Ascending aorta (tissue), 2 donors: Measurements from ENCODE around the gene CACNA1H. TPM values are rescaled to one million over a fixed set of nuclear protein-coding genes. Genes with fewer than 3 reads are reported as not detected.

Experiments used
- DNase-seq, 2 donors: peaks; one replicate each; pipeline ENCODE4 v3.0.0-alpha.2; 2019; ENCODE audit warnings: low spot score in 2 of 2
- H3K27ac ChIP-seq, 2 donors: fragments of 200-600 bp; sonication (generic); one replicate each; pipeline ENCODE4 v1.5.1; 2016 to 2017; ENCODE audit warnings: mild to moderate bottlenecking in 1 of 2
- H3K27me3 ChIP-seq: fragments of 200-600 bp; sonication (generic); one replicate; pipeline ENCODE4 v1.5.1; 2017
- H3K36me3 ChIP-seq, 2 donors: fragments of 200-600 bp; sonication (generic); one replicate each; pipeline ENCODE4 v1.5.1; 2016
- H3K4me1 ChIP-seq, 2 donors: fragments of 200-600 bp; sonication (generic); one replicate each; pipeline ENCODE4 v1.5.1; 2016 to 2017; ENCODE audit warnings: mild to moderate bottlenecking in 1 of 2
- H3K4me3 ChIP-seq, 2 donors: fragments of 200-600 bp; sonication (generic); one replicate each; pipeline ENCODE4 v1.5.1; 2016 to 2017; ENCODE audit warnings: mild to moderate bottlenecking in 1 of 2
- H3K9me3 ChIP-seq, 2 donors: fragments of 200-600 bp; sonication (generic); one replicate each; pipeline ENCODE4 v1.5.1; 2016
- CTCF ChIP-seq, 3 experiments: fragments of 200-600 bp in 2 of 3; fragments of 450-650 bp in 1 of 3; sonication (generic) in 2 of 3; IDR thresholded peaks; one replicate each; pipeline ENCODE4 v1.5.1; 2016 to 2019; ENCODE audit warnings: antibody characterized with exemption in 3 of 3, mild to moderate bottlenecking in 1 of 3, moderate library complexity in 1 of 3
- intact Hi-C: fragments of 100-400 bp; cut with DNase I; formaldehyde crosslinking; loops from one replicate; pipeline ENCODE4 v1.15.1; 2023
- total RNA-seq: library from RNA; depleted of rRNA; stranded (reverse); fragments of >200 nt; gene quantifications from one replicate; pipeline ENCODE4 v1.1.0, GENCODE V29; 2016

CACNA1H gene
- total RNA-seq, 1 donor from 2014 or later = 57.5 TPM

- Histone ChIP-seq H3K27ac (no peak overlapping the region), H3K4me1 (peaks cover 0 to 7% of the 10 kb centered on the region in 2 donors), H3K27me3 (peaks cover 14% of the 10 kb centered on the region), H3K4me3 (no peak overlapping the region), H3K36me3 (no peaks in the 10 kb centered on the region), H3K9me3 (no peaks in the 10 kb centered on the region)
- intact Hi-C loops = no loop called here
- no peak for TF ChIP-seq CTCF (IDR thresholded peaks at IDR 0.05)
- DNase-seq = no peak
Measured at GRCh38 chr16:1107731-1108130, 45.2 kb upstream of the CACNA1H start.

- no peak for DNase-seq
- no peaks in the 10 kb centered on the region for H3K36me3 ChIP-seq
- no peaks in the 10 kb centered on the region for H3K9me3 ChIP-seq
- H3K27me3 ChIP-seq = peaks cover 10% of the 10 kb centered on the region
- peaks cover 0 to 3% of the 10 kb centered on the region in 2 donors for H3K4me1 ChIP-seq
- intact Hi-C loops = no loop called here
- TF ChIP-seq CTCF (IDR thresholded peaks at IDR 0.05) = no peak
- no peak overlapping the region for H3K4me3 ChIP-seq
- no peak overlapping the region for H3K27ac ChIP-seq
Measured at GRCh38 chr16:1108299-1109252, 44.3 kb upstream of the CACNA1H start.

DNA sequence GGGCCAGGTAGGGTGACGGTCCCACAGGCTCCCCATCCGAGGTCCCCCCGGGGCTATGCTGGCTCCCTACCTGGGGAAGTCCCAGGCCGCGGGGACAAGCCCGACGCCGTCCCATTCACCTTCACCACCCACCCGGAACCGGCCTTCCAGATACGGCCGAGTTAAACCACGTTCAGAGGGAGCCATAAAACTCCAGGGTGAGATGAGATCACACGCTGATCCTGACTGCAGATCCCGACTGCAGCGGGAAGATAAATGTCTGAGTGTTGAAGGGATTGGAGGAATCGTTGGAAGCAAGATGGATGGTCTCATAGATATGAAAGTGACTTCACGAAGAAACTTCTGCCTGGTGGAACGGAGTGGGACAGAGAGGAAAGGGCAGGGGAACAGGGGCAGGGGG lies 43.3 kb upstream of the CACNA1H start:
- Histone ChIP-seq H3K4me1 (peaks cover 0 to 3% of the 10 kb centered on the region in 2 donors), H3K36me3 (no peaks in the 10 kb centered on the region), H3K27ac (no peak overlapping the region), H3K27me3 (peaks cover 5% of the 10 kb centered on the region), H3K4me3 (no peak overlapping the region), H3K9me3 (no peaks in the 10 kb centered on the region)
- intact Hi-C loops = no loop called here
- no peak for TF ChIP-seq CTCF (IDR thresholded peaks at IDR 0.05)
- DNase-seq = no peak

DNA sequence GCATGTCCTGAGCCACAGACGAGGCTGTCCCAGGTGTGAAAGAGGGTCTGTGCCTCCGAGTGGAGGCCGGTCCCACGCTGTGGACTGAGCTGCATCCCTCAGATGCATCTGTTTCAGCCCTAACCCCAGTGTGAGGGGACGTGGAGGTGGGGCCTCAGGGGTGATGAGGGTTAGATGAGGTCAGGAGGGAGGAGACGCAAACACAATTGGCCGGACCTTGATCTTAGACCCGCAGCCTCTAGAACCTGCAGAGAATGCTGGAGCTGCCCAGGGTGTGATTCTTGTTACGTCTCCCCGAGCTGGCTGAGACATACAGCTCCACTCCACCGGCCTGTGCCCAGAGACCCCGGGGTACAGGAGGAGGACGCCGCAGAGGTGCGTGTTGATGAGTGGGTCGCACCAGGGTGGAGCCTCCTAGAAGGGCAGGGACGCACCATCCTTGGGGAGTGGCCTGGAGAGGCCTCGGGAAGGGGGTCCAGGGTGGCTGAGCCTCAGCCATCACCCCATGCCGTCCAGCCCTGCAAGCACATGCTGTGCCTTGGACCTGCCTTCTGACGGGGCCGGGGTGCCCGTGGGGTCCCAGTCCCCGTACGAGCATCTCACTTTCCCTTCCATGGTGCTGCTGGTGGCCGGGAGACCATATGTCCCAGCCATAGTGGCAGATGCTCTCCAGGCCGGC lies 40.3 kb upstream of the CACNA1H start:
- intact Hi-C loops = no loop called here
- no peak for DNase-seq
- Histone ChIP-seq H3K27me3 (peaks cover 5% of the 10 kb centered on the region), H3K9me3 (no peaks in the 10 kb centered on the region), H3K36me3 (no peaks in the 10 kb centered on the region), H3K4me1 (peaks cover 0 to 3% of the 10 kb centered on the region in 2 donors), H3K4me3 (no peak overlapping the region), H3K27ac (no peak overlapping the region)
- TF ChIP-seq CTCF (IDR thresholded peaks at IDR 0.05) = no peak

DNA sequence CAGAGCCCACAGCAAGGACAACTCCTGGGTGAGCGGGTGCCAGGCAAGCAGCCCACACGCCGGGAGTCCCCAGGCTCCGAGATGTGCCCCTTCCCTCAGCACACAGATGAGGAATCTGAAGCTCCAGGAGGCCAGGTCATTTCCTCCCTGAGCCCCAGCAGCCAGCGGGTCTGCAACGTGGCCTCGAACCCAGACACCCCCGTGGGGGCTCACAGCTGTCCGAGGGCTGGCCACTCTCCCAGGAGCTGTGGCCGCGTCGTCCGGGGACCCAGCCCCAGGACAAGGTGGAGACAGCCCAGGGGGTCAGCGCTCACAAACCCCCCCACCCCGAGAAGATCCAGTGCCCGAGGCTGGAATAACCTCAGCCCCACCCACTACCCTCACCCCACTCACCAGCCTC lies 39.4 kb upstream of the CACNA1H start:
- DNase-seq = no peak

More for the DNA sequence above, 39.4 kb upstream of the CACNA1H start:
- Histone ChIP-seq H3K36me3 (no peaks in the 10 kb centered on the region), H3K4me3 (no peak overlapping the region), H3K9me3 (no peaks in the 10 kb centered on the region), H3K27ac (no peak overlapping the region), H3K4me1 (peaks cover 0 to 3% of the 10 kb centered on the region in 2 donors), H3K27me3 (peaks cover under 1% of the 10 kb centered on the region)
- intact Hi-C loops = no loop called here
- TF ChIP-seq CTCF (IDR thresholded peaks at IDR 0.05) = no peak
